Trophoblast cell (in vitro differentiated cells and primary cell): ENCODE results near the gene PELO.

Experiments used
- DNase-seq, 2 donors: peaks; one replicate each; pipeline ENCODE4 v3.0.0-alpha.2; 2016
- H2AFZ ChIP-seq: 2 replicates; pipeline ENCODE4 v1.6.1; 2013; ENCODE audit warnings: low read length, moderate library complexity, mild to moderate bottlenecking; ENCODE audit not compliant: insufficient read depth, poor library complexity
- H2AK5ac ChIP-seq: 2 replicates; pipeline ENCODE4 v1.6.1; 2013; ENCODE audit warnings: mild to moderate bottlenecking, low read length
- H2BK120ac ChIP-seq: 2 replicates; pipeline ENCODE4 v1.6.1; 2013; ENCODE audit warnings: low read length, mild to moderate bottlenecking, moderate library complexity; ENCODE audit not compliant: insufficient read depth, poor library complexity
- H2BK12ac ChIP-seq: 2 replicates; pipeline ENCODE4 v1.6.1; 2013; ENCODE audit warnings: mild to moderate bottlenecking, low read length, moderate library complexity
- H2BK5ac ChIP-seq: 2 replicates; pipeline ENCODE4 v1.6.1; 2013; ENCODE audit warnings: low read length, low read depth, moderate library complexity, mild to moderate bottlenecking; ENCODE audit not compliant: poor library complexity
- H3K14ac ChIP-seq: 2 replicates; pipeline ENCODE4 v1.6.1; 2013; ENCODE audit warnings: mild to moderate bottlenecking, low read length
- H3K18ac ChIP-seq: 2 replicates; pipeline ENCODE4 v1.6.1; 2013; ENCODE audit warnings: mild to moderate bottlenecking, low read length
- H3K23ac ChIP-seq: 2 replicates; pipeline ENCODE4 v1.6.1; 2013; ENCODE audit warnings: low read length
- H3K27ac ChIP-seq: 2 replicates; pipeline ENCODE4 v1.5.1; 2013; ENCODE audit warnings: low read depth, mild to moderate bottlenecking, inconsistent platforms, low read length, moderate library complexity
- H3K27me3 ChIP-seq: 2 replicates; pipeline ENCODE4 v1.6.1; 2013; ENCODE audit warnings: inconsistent platforms, mild to moderate bottlenecking, low read length, moderate library complexity; ENCODE audit not compliant: insufficient read depth
- H3K36me3 ChIP-seq, 2 experiments: 1 replicate in 1 of 2; 2 replicates in 1 of 2; pipeline ENCODE4 v1.6.1; 2013; ENCODE audit warnings: low read length in 2 of 2, mild to moderate bottlenecking in 2 of 2, moderate library complexity in 1 of 2; ENCODE audit not compliant: insufficient read depth in 2 of 2, control insufficient read depth in 1 of 2
- H3K4ac ChIP-seq: 2 replicates; pipeline ENCODE4 v1.6.1; 2013; ENCODE audit warnings: low read depth, mild to moderate bottlenecking, low read length, moderate library complexity
- H3K4me1 ChIP-seq, 2 experiments: 1 replicate in 1 of 2; 2 replicates in 1 of 2; pipeline ENCODE4 v1.6.1; 2013; ENCODE audit warnings: low read length in 2 of 2, mild to moderate bottlenecking in 2 of 2, moderate library complexity in 1 of 2; ENCODE audit not compliant: insufficient read depth in 2 of 2, control insufficient read depth in 1 of 2
- H3K4me2 ChIP-seq: 2 replicates; pipeline ENCODE4 v1.6.1; 2013; ENCODE audit warnings: inconsistent platforms, mild to moderate bottlenecking, low read length, moderate library complexity
- H3K4me3 ChIP-seq: 2 replicates; pipeline ENCODE4 v1.5.1; 2013; ENCODE audit warnings: mild to moderate bottlenecking, low read depth, low read length, inconsistent platforms
- H3K79me1 ChIP-seq: one replicate; pipeline ENCODE4 v1.6.1; 2013; ENCODE audit warnings: low read length
- H3K79me2 ChIP-seq: 2 replicates; pipeline ENCODE4 v1.6.1; 2013; ENCODE audit warnings: low read length, mild to moderate bottlenecking; ENCODE audit not compliant: control insufficient read depth, insufficient read depth, poor library complexity
- H3K9ac ChIP-seq: 2 replicates; pipeline ENCODE4 v1.6.1; 2013; ENCODE audit warnings: mild to moderate bottlenecking, low read length
- H3K9me3 ChIP-seq: 2 replicates; pipeline ENCODE4 v1.6.1; 2013; ENCODE audit warnings: low read depth, mild to moderate bottlenecking, control low read depth, inconsistent platforms, low read length; ENCODE audit not compliant: insufficient read depth
- H4K12ac ChIP-seq: 2 replicates; pipeline ENCODE4 v1.6.1; 2013; ENCODE audit warnings: low read depth, mild to moderate bottlenecking, low read length, moderate library complexity
- H4K8ac ChIP-seq: 2 replicates; pipeline ENCODE4 v1.6.1; 2013; ENCODE audit warnings: low read depth, mild to moderate bottlenecking, low read length, moderate library complexity
- H4K91ac ChIP-seq: one replicate; pipeline ENCODE4 v1.6.1; 2013; ENCODE audit warnings: low read depth, mild to moderate bottlenecking, low read length, moderate library complexity
- WGBS: extraction: QIAGEN DNeasy Blood & Tissue Kit; methylation state at CpG from one replicate; pipeline ENCODE4 v1.1.7; 2013; ENCODE audit warnings: missing lambda C conversion rate; ENCODE audit not compliant: insufficient read length, insufficient coverage; ENCODE audit errors: extremely low coverage; 5-methylcytosine and 5-hydroxymethylcytosine counted together

PELO gene

GRCh38 chr5:52809884-52810283, 22.2 kb downstream of the PELO start:
- Histone ChIP-seq H3K36me3 (no peaks in the 10 kb centered on the region), H3K79me2 (peaks cover 2% of the 10 kb centered on the region), H3K18ac (no peak overlapping the region), H3K4me1 (peaks cover 5 to 8% of the 10 kb centered on the region in 2 experiments), H2BK120ac (peak overlapping the region; percentile 17), H4K91ac (no peak overlapping the region), H2AK5ac (no peak overlapping the region), H3K4me3 (no peak overlapping the region), H4K12ac (no peak overlapping the region), H4K8ac (no peak overlapping the region), H3K27ac (peak overlapping the region; percentile 75), H2BK5ac (peak overlapping the region; percentile 57), H3K14ac (no peak overlapping the region), H2BK12ac (no peak overlapping the region), H3K4me2 (no peak overlapping the region), H3K4ac (no peak overlapping the region), H3K79me1 (peaks cover 5% of the 10 kb centered on the region), H3K9me3 (no peaks in the 10 kb centered on the region), H3K27me3 (no peaks in the 10 kb centered on the region), H3K9ac (no peak overlapping the region), H3K23ac (no peak overlapping the region), H2AFZ (no peak overlapping the region)
- no CpG with 5 or more reads among the region's 1 CpG for WGBS
- DNase-seq, result peak; percentile 9 to 80

GRCh38 chr5:52810426-52810825, 22.7 kb downstream of the PELO start:
- H3K23ac ChIP-seq, result no peak overlapping the region
- no peaks in the 10 kb centered on the region for H3K9me3 ChIP-seq
- no CpG with 5 or more reads among the region's 1 CpG for WGBS
- no peak overlapping the region for H3K27ac ChIP-seq
- no peak overlapping the region for H2BK120ac ChIP-seq
- H3K4ac ChIP-seq, result no peak overlapping the region
- H3K4me2 ChIP-seq, result no peak overlapping the region
- H3K14ac ChIP-seq, result no peak overlapping the region
- H4K12ac ChIP-seq, result no peak overlapping the region
- peaks cover 5 to 8% of the 10 kb centered on the region in 2 experiments for H3K4me1 ChIP-seq
- no peak overlapping the region for H4K91ac ChIP-seq
- H2AK5ac ChIP-seq, result no peak overlapping the region
- H3K4me3 ChIP-seq, result no peak overlapping the region
- no peak overlapping the region for H2AFZ ChIP-seq
- no peak overlapping the region for H3K18ac ChIP-seq
- peaks cover 2% of the 10 kb centered on the region for H3K79me2 ChIP-seq
- H3K27me3 ChIP-seq, result no peaks in the 10 kb centered on the region
- no peak overlapping the region for H3K9ac ChIP-seq
- DNase-seq, result no peak
- H4K8ac ChIP-seq, result no peak overlapping the region
- H2BK12ac ChIP-seq, result no peak overlapping the region
- H3K36me3 ChIP-seq, result no peaks in the 10 kb centered on the region
- peaks cover 5% of the 10 kb centered on the region for H3K79me1 ChIP-seq
- no peak overlapping the region for H2BK5ac ChIP-seq

- no peaks in the 10 kb centered on the region for H3K27me3 ChIP-seq
- no peak overlapping the region for H4K12ac ChIP-seq
- H3K79me1 ChIP-seq, result peaks cover 5% of the 10 kb centered on the region
- H2BK12ac ChIP-seq, result no peak overlapping the region
- H2BK5ac ChIP-seq, result no peak overlapping the region
- no CpG with 5 or more reads among the region's 3 CpGs for WGBS
- H3K9ac ChIP-seq, result no peak overlapping the region
- H3K18ac ChIP-seq, result no peak overlapping the region
- no peak overlapping the region for H3K14ac ChIP-seq
- no peak overlapping the region for H2AK5ac ChIP-seq
- no peak overlapping the region for H3K4ac ChIP-seq
- no peak overlapping the region for H4K91ac ChIP-seq
- H3K23ac ChIP-seq, result no peak overlapping the region
- H2BK120ac ChIP-seq, result no peak overlapping the region
- H3K79me2 ChIP-seq, result peaks cover 2% of the 10 kb centered on the region
- H4K8ac ChIP-seq, result no peak overlapping the region
- H2AFZ ChIP-seq, result no peak overlapping the region
- H3K27ac ChIP-seq, result no peak overlapping the region
- peaks cover 5 to 8% of the 10 kb centered on the region in 2 experiments for H3K4me1 ChIP-seq
- H3K36me3 ChIP-seq, result no peaks in the 10 kb centered on the region
- no peaks in the 10 kb centered on the region for H3K9me3 ChIP-seq
- no peak overlapping the region for H3K4me3 ChIP-seq
- H3K4me2 ChIP-seq, result no peak overlapping the region
- DNase-seq, result peak; percentile 59 to 81
These were observed 23.5 kb downstream of the PELO start for GRCh38 chr5:52811067-52811749.

GRCh38 chr5:52814352-52815148, 26.8 kb downstream of the PELO start:
- Histone ChIP-seq H3K4me3 (no peak overlapping the region), H2BK12ac (no peak overlapping the region), H3K4me2 (no peak overlapping the region), H3K14ac (no peak overlapping the region), H3K27ac (no peak overlapping the region), H4K91ac (no peak overlapping the region), H3K18ac (no peak overlapping the region), H4K8ac (no peak overlapping the region), H2AK5ac (no peak overlapping the region), H2BK120ac (no peak overlapping the region), H3K36me3 (no peaks in the 10 kb centered on the region), H3K9me3 (no peaks in the 10 kb centered on the region), H3K4ac (no peak overlapping the region), H3K4me1 (peaks cover 3 to 6% of the 10 kb centered on the region in 2 experiments), H3K79me1 (peaks cover 3% of the 10 kb centered on the region), H3K27me3 (no peaks in the 10 kb centered on the region), H3K23ac (no peak overlapping the region), H4K12ac (no peak overlapping the region), H3K79me2 (peaks cover under 1% of the 10 kb centered on the region), H3K9ac (no peak overlapping the region), H2BK5ac (no peak overlapping the region), H2AFZ (peak overlapping the region; percentile 17)
- DNase-seq, result no peak
- no CpG with 5 or more reads among the region's 4 CpGs for WGBS
